Measurements from ENCODE around the gene VANGL1. TPM values are rescaled to one million over a fixed set of nuclear protein-coding genes. Genes with fewer than 3 reads are reported as not detected.

VANGL1 gene
- total RNA-seq, 1 donor from 2014 or later, result 22.9 TPM

- H3K27ac Mint-ChIP-seq, result no peak overlapping the region
- no peaks in the 10 kb centered on the region for H3K27me3 Mint-ChIP-seq
- H3K36me3 Mint-ChIP-seq (ENCODE audit: insufficient read depth), result peaks cover 3% of the 10 kb centered on the region
- TF ChIP-seq CTCF (IDR thresholded peaks at IDR 0.05; ENCODE audit: unreplicated experiment), result no peak
- H3K4me1 Mint-ChIP-seq (ENCODE audit: low read depth), result peaks cover 24% of the 10 kb centered on the region
- H3K9me3 Mint-ChIP-seq (ENCODE audit: low read depth), result peaks cover 34% of the 10 kb centered on the region
- DNase-seq (ENCODE audit: low spot score, unreplicated experiment), result no peak
- peak overlapping the region; percentile 73 for H3K4me3 Mint-ChIP-seq (ENCODE audit: low read depth)
These were observed 1.4 kb upstream of the VANGL1 start for GRCh38 chr1:115640384-115640783.

GRCh38 chr1:115642168-115643072, 650 bp downstream of the VANGL1 start:
- Mint-ChIP-seq H3K36me3 (ENCODE audit: insufficient read depth) (no peaks in the 10 kb centered on the region), H3K4me3 (ENCODE audit: low read depth) (peak overlapping the region; percentile 92), H3K27me3 (no peaks in the 10 kb centered on the region), H3K27ac (peak overlapping the region; percentile 98), H3K4me1 (ENCODE audit: low read depth) (peaks cover 29% of the 10 kb centered on the region), H3K9me3 (ENCODE audit: low read depth) (peaks cover 20% of the 10 kb centered on the region)
- TF ChIP-seq CTCF (IDR thresholded peaks at IDR 0.05; ENCODE audit: unreplicated experiment), result peak; percentile 19
- DNase-seq (ENCODE audit: low spot score, unreplicated experiment), result peak; percentile 51

- peaks cover 14% of the 10 kb centered on the region for H3K9me3 Mint-ChIP-seq (ENCODE audit: low read depth)
- TF ChIP-seq CTCF (IDR thresholded peaks at IDR 0.05; ENCODE audit: unreplicated experiment), result no peak
- peak overlapping the region; percentile 98 for H3K27ac Mint-ChIP-seq
- no peaks in the 10 kb centered on the region for H3K27me3 Mint-ChIP-seq
- H3K4me1 Mint-ChIP-seq (ENCODE audit: low read depth), result peaks cover 29% of the 10 kb centered on the region
- no peak for DNase-seq (ENCODE audit: low spot score, unreplicated experiment)
- peak overlapping the region; percentile 92 for H3K4me3 Mint-ChIP-seq (ENCODE audit: low read depth)
- H3K36me3 Mint-ChIP-seq (ENCODE audit: insufficient read depth), result no peaks in the 10 kb centered on the region
These were observed 1.5 kb downstream of the VANGL1 start for GRCh38 chr1:115643225-115643624.

- H3K9me3 Mint-ChIP-seq (ENCODE audit: low read depth), result peaks cover 10% of the 10 kb centered on the region
- peak overlapping the region; percentile 98 for H3K27ac Mint-ChIP-seq
- peak overlapping the region; percentile 92 for H3K4me3 Mint-ChIP-seq (ENCODE audit: low read depth)
- DNase-seq (ENCODE audit: low spot score, unreplicated experiment), result no peak
- no peaks in the 10 kb centered on the region for H3K27me3 Mint-ChIP-seq
- no peak for TF ChIP-seq CTCF (IDR thresholded peaks at IDR 0.05; ENCODE audit: unreplicated experiment)
- H3K36me3 Mint-ChIP-seq (ENCODE audit: insufficient read depth), result no peaks in the 10 kb centered on the region
- peaks cover 29% of the 10 kb centered on the region for H3K4me1 Mint-ChIP-seq (ENCODE audit: low read depth)
These were observed 1.9 kb downstream of the VANGL1 start for GRCh38 chr1:115643666-115644065.

- Mint-ChIP-seq H3K9me3 (ENCODE audit: low read depth) (peaks cover 10% of the 10 kb centered on the region), H3K27me3 (no peaks in the 10 kb centered on the region), H3K4me3 (ENCODE audit: low read depth) (no peak overlapping the region), H3K27ac (no peak overlapping the region), H3K36me3 (ENCODE audit: insufficient read depth) (no peaks in the 10 kb centered on the region), H3K4me1 (ENCODE audit: low read depth) (peaks cover 29% of the 10 kb centered on the region)
- no peak for TF ChIP-seq CTCF (IDR thresholded peaks at IDR 0.05; ENCODE audit: unreplicated experiment)
- DNase-seq (ENCODE audit: low spot score, unreplicated experiment), result no peak
These were observed 2.3 kb downstream of the VANGL1 start for GRCh38 chr1:115644109-115644508.

All from progenitor cell of endocrine pancreas (in vitro differentiated cells).